DMS53 treated with DMSO at 0.1 percent for 48 hours (cell line): ENCODE results near the gene MTRF1L.

Experiments used
- DNase-seq: peaks from one replicate; lab custom pipeline; 2025; ENCODE audit not compliant: unreplicated experiment; lab: John Stamatoyannopoulos, UW

Gene MTRF1L

DNA sequence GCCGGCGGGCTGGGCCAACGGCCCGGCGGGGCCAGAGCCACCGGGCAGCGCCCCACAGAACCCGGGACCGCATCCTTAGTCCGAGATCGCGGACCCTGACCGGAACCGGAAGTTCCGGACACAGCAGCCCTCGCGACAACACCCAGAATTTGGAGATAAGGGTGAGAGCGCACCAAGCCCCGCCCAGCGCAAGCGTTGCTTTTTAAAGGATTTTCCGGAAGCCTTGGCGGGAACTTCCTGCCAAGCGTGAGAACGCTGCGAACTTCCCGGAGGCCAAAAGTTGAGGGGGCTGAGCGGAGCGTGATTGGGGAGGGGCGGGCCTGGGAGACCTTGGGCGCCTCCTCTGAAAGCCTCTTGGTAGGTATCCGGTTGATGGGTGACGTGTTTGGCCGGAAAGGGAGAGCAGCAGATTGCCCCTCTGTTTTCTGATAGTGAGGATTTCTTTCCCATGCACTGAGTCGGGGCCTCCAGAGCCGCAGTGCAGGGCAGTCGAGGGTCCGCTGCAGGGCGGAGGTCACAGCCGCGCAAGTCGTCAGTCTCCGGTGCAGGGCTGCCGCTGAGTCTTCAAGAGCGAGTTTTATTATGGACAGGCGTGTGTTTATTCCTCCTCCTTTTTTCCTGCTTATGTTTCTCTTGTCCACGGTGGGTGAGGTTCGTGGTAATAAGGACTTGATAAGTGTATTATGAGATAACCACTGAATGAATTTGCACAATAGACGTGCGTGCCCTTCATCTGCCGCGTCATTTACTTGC lies at the start of gene MTRF1L:
Gene MTRF1L, minus strand, starts transcription at position 97 of the 753 bp plus-strand sequence. Its CDS starts 24 bp downstream, at position 73.
- DNase-seq = peak; percentile 63

DNA sequence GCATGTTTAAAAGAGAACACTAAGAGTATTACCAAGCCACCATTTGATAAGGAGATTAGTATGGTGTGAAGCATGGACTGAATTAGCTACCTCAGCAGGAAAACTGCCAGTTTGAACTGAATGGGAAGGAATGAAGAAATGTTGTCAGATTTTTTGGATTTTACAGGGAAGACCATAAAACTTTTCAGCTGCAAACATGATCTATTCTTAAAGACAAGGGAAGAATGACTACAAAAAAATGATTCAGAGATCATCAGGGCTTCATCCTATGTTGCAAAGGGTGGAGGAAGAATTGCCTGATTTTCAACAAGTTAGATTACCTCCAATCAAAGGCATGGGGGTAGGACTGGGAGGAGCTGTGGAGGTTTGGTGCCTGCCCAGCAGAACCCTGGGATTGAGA lies 49.3 kb upstream of the MTRF1L start:
- DNase-seq = no peak

DNA sequence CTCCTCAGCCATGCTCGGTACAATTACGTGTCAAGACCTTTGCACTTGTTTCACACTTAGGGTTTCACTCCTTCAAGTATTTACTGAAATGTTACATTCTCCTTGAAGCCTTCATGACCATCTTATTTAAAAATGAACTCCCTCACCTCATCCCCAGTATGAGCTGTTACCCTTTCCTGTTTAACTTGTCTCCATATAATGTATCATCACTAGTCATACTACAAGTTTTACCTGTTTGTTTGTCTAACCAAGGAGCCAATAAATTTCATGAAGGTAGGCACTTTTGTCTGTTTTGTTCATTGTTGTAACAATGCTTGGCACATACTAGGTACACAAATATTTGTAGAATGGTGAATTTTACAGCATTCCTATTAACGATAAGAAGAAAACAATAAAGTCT lies 46.1 kb upstream of the MTRF1L start:
- no peak for DNase-seq

DNA sequence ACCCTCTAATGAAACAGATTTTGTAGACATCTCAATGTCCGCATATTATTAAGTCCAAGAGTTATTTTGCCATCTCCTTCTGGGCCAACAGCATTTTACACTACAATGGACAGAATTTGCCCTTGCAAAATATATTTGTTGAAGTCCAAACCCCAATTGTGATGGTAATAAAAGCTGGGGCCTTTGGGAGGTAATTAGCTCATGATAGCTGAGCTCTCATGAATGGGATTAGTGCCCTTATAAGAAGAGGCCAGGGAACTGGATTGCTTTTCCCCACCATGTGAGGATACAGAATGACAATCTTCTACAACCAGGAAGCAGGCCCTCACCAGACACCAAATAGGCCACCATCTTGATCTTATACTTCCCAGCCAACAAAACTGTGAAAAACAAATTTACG lies 44.9 kb upstream of the MTRF1L start:
- DNase-seq = no peak

GRCh38 chr6:153045271-153045670 lies 42.8 kb upstream of the MTRF1L start:
- DNase-seq = no peak

DNA sequence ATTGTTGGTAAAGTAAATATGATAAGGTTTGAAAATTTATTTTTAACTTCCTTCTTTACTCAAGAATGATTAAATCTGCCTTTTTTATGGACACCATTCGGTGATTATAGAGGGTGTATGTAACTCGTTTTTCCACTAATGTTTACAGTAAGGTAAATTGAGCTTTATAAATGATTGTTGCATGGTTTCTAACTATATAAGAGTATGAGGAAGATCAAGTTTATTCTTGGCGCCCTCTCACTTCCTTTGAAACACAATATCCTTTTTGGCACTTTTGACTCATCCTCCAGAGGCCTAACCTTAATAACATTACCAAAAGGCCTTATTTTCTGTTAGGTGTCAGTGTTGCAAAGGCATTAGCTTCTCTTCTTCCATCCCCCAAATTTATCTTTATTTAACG lies 41.8 kb upstream of the MTRF1L start:
- peak; percentile 20 for DNase-seq

- DNase-seq = peak; percentile 59
Observed at GRCh38 chr6:153043719-153044118, 41.2 kb upstream of the MTRF1L start.

DNA sequence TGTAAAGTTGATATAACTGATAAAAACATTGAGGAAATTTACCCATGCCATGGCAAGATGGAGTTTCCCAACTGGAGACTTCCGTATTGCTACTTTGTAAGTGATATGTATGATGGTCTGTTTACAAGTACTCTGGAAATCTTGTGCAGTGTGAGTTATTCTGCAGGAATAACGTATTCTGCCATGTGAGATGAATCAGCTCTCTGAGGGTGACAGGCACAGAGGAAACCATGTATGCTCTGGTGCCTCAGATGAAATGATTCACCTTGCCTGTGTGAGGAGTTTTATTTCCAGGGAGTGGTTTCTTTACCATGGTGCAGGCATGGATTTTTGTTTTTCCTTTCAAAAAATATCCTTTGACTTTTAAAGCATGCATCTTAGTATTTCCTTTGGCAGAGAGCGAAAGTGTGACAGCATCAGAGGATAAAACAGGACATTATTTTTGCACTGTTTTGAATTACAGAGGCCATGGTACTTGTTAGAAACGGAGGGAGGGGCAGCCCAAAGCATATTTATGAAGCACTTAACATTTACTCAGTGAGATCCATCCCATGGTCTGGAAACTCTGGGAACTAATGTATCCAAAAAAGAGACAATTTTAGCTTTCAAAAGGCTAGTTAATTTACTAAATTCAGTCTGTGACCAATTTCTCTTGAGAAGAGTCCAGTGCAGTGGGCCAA lies 36.0 kb upstream of the MTRF1L start:
- no peak for DNase-seq

DNA sequence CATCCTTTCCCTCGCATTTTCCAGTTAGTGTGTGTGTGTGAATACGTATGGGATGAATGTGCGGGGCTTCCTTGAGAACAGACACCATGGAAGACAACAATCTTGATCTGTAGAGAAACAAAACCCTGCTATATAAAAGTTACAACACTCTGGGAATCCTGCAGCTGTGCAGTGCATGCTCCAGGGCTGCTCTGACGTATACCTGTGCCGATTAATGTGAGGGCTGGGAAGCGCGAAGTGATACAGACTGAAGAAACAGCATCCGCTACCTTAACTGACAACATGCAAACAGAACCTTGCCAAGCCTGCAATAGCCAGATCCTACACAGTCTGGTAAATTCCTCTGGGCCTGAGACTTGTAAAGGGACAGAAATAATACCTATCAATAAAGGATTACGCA lies 31.6 kb upstream of the MTRF1L start:
- no peak for DNase-seq

DNA sequence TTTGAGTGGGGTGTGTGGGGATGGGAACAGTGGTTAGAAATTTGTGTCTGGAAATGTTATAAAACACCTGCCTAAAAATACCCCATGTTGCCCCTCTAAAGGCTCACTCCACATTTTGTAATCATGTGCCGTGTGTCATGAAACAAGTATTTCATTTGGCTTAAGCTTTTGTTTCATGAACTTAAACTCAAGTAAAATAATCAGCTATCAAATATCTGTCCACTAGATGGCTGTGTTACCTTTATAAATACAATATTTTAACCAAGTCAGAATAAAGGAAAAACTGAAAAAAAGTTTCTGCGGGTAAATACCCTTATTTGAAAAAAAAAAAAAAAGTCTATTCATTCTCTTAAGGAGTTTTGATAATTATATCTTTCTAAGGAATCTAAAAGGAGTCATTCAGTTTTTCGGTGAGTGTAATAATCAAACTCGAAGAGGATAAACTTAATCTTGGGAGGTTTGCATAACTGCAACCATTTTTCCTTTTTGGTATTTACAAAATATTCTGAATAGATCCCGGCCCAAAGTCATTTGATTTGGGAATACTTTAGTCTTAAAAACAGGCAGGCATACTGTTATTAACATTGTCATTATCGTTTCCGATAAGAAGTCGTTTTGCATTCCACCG lies 29.9 kb upstream of the MTRF1L start:
- DNase-seq = peak; percentile 5

GRCh38 chr6:153031335-153031955 lies 28.9 kb upstream of the MTRF1L start:
- peak; percentile 41 for DNase-seq

DNA sequence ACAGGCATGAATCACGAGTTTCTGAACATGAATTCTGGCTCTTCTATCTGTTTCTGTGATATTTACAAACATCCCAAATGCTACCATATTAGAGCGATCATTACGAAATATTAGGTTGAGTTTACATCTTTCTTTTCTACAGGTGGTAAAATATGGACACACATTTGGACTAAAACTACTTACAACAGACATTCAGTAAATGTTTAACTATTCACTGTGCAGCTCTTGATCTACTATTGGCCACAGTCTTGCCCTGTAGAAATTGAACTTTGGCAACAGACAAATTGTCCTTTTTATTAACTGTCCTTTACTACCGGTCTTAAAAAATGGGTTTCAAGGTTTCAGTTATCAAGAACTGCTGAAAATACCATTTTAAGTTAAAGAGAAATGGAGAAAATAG lies 26.5 kb upstream of the MTRF1L start:
- DNase-seq = no peak

DNA sequence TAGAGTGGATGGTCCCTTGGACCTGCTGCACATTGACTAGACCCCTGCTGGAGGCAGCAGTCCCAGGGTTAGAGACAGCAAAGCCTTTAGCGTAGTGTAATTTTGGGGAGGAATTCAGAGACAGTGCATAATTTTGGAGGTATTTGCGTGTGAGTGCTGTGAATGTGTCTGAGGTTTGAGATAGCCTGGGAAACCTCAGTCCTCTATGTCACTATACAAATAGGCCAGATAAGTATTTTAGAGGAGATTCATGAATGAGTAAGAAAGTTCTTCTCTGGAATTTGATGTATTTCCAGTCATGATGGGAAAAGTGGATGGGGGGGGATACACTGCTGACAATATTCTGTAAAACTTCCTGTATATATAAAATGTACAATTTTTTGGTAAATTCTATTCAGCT lies 25.8 kb upstream of the MTRF1L start:
- no peak for DNase-seq

DNA sequence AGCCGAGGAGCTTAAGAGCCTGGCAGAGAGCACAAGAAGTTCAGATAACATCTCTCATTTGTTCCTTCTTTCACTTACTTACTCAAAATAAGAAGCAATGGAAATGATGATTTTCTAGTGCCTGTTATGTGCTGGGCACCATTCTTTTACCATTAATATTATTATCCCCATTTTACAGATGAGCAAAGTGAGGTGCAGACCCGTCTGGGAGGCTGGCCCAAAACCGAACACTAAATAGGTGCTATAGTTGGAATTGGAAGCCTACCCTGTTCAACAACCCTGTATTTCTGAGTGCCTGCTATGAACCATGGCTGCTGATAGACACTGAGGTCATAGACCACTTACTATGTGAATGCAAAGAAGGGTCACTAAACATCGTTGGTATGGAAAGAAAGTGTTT lies 25.0 kb upstream of the MTRF1L start:
- no peak for DNase-seq

DNA sequence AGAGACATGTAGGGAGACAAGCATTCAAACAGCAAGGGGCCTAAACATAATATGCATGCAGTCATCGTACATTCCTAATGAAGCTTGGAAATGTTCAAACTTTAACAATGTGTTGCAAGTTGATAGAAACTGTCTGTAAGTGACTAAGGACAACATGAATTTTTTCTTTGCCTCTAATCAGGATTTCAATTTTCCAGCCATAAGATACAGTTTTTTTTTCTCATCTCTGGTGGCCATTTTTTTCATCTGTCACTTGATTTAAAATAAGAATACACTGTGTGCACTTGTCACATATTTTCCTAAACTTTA lies 22.2 kb upstream of the MTRF1L start:
- no peak for DNase-seq

GRCh38 chr6:153023977-153024708 lies 21.6 kb upstream of the MTRF1L start:
- peak; percentile 52 for DNase-seq

DNA sequence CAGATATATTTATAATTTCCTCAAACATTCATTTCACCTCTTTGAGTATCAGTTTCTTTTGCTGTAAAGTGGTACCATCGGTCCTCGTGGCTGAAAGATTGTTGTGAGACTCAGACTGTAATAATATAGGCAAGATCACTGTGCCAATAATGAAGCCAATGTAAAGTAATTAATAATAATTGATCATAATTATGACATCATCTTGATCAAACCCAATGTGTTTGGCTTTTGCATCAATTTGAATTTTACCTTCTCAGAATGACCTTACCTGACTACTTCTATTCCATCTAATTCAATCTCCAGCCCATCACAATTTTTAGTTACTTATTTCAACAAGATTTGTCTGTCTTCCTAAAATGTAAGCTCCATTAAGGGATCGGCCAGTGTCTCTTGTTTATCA lies 15.8 kb upstream of the MTRF1L start:
- no peak for DNase-seq

- no peak for DNase-seq
Observed at GRCh38 chr6:153016846-153017245, 14.3 kb upstream of the MTRF1L start.

DNA sequence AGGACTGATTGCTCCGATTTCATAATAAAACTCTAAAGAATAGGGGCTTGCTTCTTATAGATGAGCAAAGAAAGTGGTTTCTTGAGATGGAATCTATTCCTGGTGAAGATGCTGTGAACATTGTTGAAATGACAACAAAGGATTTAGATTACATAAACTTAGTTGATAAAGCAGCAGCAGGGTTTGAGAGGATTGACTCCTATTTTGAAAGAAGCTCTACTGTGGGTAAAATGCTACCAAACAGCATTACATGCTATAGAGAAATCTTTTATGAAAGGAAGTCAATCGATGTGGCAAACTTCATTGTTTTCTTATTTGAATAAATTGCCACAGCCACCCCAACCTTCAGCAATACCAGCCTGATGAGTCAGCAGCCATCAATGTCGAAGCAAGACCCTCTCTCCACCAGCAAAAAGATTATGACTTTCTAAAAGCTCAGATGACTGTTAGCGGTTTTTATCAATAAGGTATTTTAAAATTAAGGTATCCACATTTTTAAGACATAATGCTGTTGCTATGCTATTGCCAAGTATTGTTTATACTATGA lies 12.7 kb upstream of the MTRF1L start:
- DNase-seq = no peak

- no peak for DNase-seq
Observed at GRCh38 chr6:153013438-153013837, 10.9 kb upstream of the MTRF1L start.

- no peak for DNase-seq
Observed at GRCh38 chr6:153012856-153013255, 10.3 kb upstream of the MTRF1L start.
